Measurements from ENCODE around the gene CTNNA3. TPM values are rescaled to one million over a fixed set of nuclear protein-coding genes. Genes with fewer than 3 reads are reported as not detected.
"Not testable (repeated sequence)": the region's sequence is repeated elsewhere in the genome, so short reads cannot be mapped to it uniquely, and the experiment has no call there.

Gene CTNNA3
- total RNA-seq, 1 donor from 2014 or later, result under 0.01 TPM

GRCh38 chr10:66336791-66337190, 1359.2 kb downstream of the CTNNA3 start:
- TF ChIP-seq CTCF (IDR thresholded peaks at IDR 0.05), result no peak
- Histone ChIP-seq H3K27me3 (no peaks in the 10 kb centered on the region), H3K27ac (no peak overlapping the region), H3K4me1 (no peaks in the 10 kb centered on the region), H3K9me3 (peaks cover 0 to 9% of the 10 kb centered on the region in 2 donors), H3K4me3 (no peak overlapping the region), H3K36me3 (no peaks in the 10 kb centered on the region)
- no peak for DNase-seq (ENCODE audit: low spot score in 2 of 2)
- intact Hi-C loops (cut with DNase I), result no loop called here

GRCh38 chr10:66335753-66336152, 1360.2 kb downstream of the CTNNA3 start:
- intact Hi-C loops (cut with DNase I); H3K4me1 ChIP-seq; DNase-seq (ENCODE audit: low spot score in 2 of 2); H3K9me3 ChIP-seq; H3K27me3 ChIP-seq; H3K36me3 ChIP-seq; H3K27ac ChIP-seq; H3K4me3 ChIP-seq: not testable (repeated sequence)

GRCh38 chr10:66329147-66329546, 1366.8 kb downstream of the CTNNA3 start:
- H3K9me3 ChIP-seq, result no peaks in the 10 kb centered on the region
- TF ChIP-seq CTCF (IDR thresholded peaks at IDR 0.05), result no peak

GRCh38 chr10:66326876-66327275, 1369.1 kb downstream of the CTNNA3 start:
- TF ChIP-seq CTCF (IDR thresholded peaks at IDR 0.05), result no peak
- no peaks in the 10 kb centered on the region for H3K36me3 ChIP-seq
- no peaks in the 10 kb centered on the region for H3K9me3 ChIP-seq
- intact Hi-C loops (cut with DNase I), result no loop called here
- H3K27ac ChIP-seq, result no peak overlapping the region
- no peak overlapping the region for H3K4me3 ChIP-seq
- no peak for DNase-seq (ENCODE audit: low spot score in 2 of 2)
- no peaks in the 10 kb centered on the region for H3K4me1 ChIP-seq
- no peaks in the 10 kb centered on the region for H3K27me3 ChIP-seq

More at GRCh38 chr10:66329147-66329546, 1366.8 kb downstream of the CTNNA3 start:
- H3K36me3 ChIP-seq, result no peaks in the 10 kb centered on the region
- no peaks in the 10 kb centered on the region for H3K27me3 ChIP-seq
- H3K4me3 ChIP-seq, result no peak overlapping the region
- H3K4me1 ChIP-seq, result no peaks in the 10 kb centered on the region
- H3K27ac ChIP-seq, result no peak overlapping the region
- no peak for DNase-seq (ENCODE audit: low spot score in 2 of 2)
- intact Hi-C loops (cut with DNase I), result no loop called here

GRCh38 chr10:66322777-66323176, 1373.2 kb downstream of the CTNNA3 start:
- no peak for DNase-seq (ENCODE audit: low spot score in 2 of 2)
- Histone ChIP-seq H3K4me3 (no peak overlapping the region), H3K27me3 (no peaks in the 10 kb centered on the region), H3K27ac (no peak overlapping the region), H3K4me1 (no peaks in the 10 kb centered on the region), H3K36me3 (no peaks in the 10 kb centered on the region), H3K9me3 (no peaks in the 10 kb centered on the region)
- intact Hi-C loops (cut with DNase I), result no loop called here
- TF ChIP-seq CTCF (IDR thresholded peaks at IDR 0.05), result no peak

GRCh38 chr10:66321723-66322665, 1374.0 kb downstream of the CTNNA3 start:
- H3K27ac ChIP-seq, result no peak overlapping the region
- intact Hi-C loops (cut with DNase I), result no loop called here

More at GRCh38 chr10:66321723-66322665, 1374.0 kb downstream of the CTNNA3 start:
- no peaks in the 10 kb centered on the region for H3K9me3 ChIP-seq
- no peaks in the 10 kb centered on the region for H3K4me1 ChIP-seq
- no peak for TF ChIP-seq CTCF (IDR thresholded peaks at IDR 0.05)
- no peaks in the 10 kb centered on the region for H3K27me3 ChIP-seq
- no peaks in the 10 kb centered on the region for H3K36me3 ChIP-seq
- DNase-seq (ENCODE audit: low spot score in 2 of 2), result no peak
- H3K4me3 ChIP-seq, result no peak overlapping the region

All from ascending aorta (tissue), 2 donors.